ENCODE results near the gene MAB21L4.

Gene MAB21L4

GRCh38 chr2:240933048-240933965 lies 37.4 kb upstream of the MAB21L4 start:
- DNase-seq (ENCODE audit: low spot score), result no peak
- in situ Hi-C loops (cut with MboI; ENCODE audit: low sequenced_read_pairs, unreplicated experiment), result no loop called here
- TF ChIP-seq CTCF (IDR thresholded peaks at IDR 0.05; ENCODE audit: borderline replicate concordance, control extremely low read depth, extremely low read depth, insufficient read depth, missing control alignments), result no peak

- in situ Hi-C loops (cut with MboI; ENCODE audit: low sequenced_read_pairs, unreplicated experiment), result no loop called here
- TF ChIP-seq CTCF (IDR thresholded peaks at IDR 0.05; ENCODE audit: borderline replicate concordance, control extremely low read depth, extremely low read depth, insufficient read depth, missing control alignments), result no peak
- no peak for DNase-seq (ENCODE audit: low spot score)
Measured at GRCh38 chr2:240932724-240933047, 36.7 kb upstream of the MAB21L4 start.

- in situ Hi-C loops (cut with MboI; ENCODE audit: low sequenced_read_pairs, unreplicated experiment), result no loop called here
- DNase-seq (ENCODE audit: low spot score), result no peak
- no peak for TF ChIP-seq CTCF (IDR thresholded peaks at IDR 0.05; ENCODE audit: borderline replicate concordance, control extremely low read depth, extremely low read depth, insufficient read depth, missing control alignments)
Measured at GRCh38 chr2:240932001-240932723, 36.2 kb upstream of the MAB21L4 start.

- in situ Hi-C loops (cut with MboI; ENCODE audit: low sequenced_read_pairs, unreplicated experiment), result no loop called here
- TF ChIP-seq CTCF (IDR thresholded peaks at IDR 0.05; ENCODE audit: borderline replicate concordance, control extremely low read depth, extremely low read depth, insufficient read depth, missing control alignments), result no peak
- DNase-seq (ENCODE audit: low spot score), result no peak
Measured at GRCh38 chr2:240931319-240931949, 35.5 kb upstream of the MAB21L4 start.

DNA sequence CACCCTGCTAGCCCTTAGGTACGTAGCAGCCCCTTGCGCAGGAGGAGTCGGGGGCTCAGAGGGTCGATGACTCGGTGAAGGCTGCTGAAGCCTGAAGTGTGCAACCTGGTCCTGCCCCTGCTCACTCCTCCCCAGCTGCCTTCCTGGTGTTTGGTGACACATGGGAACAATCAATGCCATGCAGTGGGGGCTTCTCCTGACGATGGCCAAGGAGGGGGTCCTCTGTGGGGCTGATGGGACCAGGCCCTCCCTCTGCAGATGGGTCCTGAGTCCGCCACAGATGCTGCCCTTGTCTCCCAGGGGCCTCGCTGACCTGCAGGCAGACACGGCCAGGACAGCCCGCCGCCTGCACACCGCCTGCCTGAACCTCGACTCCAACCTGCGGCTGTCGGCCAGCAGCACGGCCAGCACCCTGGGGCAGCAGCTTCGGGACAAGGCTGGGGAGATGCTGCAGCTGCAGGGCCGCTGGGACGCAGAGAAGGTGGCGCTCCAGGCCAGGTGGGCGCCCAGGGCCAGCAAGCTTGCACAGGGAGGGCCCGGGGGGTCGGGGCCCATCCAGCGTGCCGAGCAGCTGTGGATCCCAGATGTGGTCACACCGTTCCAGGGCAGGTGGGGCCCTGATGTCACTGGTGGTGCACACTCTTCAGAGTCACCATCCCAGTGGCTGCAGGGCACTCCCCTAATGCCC lies 34.8 kb upstream of the MAB21L4 start:
- no peak for TF ChIP-seq CTCF (IDR thresholded peaks at IDR 0.05; ENCODE audit: borderline replicate concordance, control extremely low read depth, extremely low read depth, insufficient read depth, missing control alignments)
- no peak for DNase-seq (ENCODE audit: low spot score)
- in situ Hi-C loops (cut with MboI; ENCODE audit: low sequenced_read_pairs, unreplicated experiment), result no loop called here

- no peak for DNase-seq (ENCODE audit: low spot score)
- in situ Hi-C loops (cut with MboI; ENCODE audit: low sequenced_read_pairs, unreplicated experiment), result no loop called here
- no peak for TF ChIP-seq CTCF (IDR thresholded peaks at IDR 0.05; ENCODE audit: borderline replicate concordance, control extremely low read depth, extremely low read depth, insufficient read depth, missing control alignments)
Measured at GRCh38 chr2:240930096-240930630, 34.2 kb upstream of the MAB21L4 start.
